Activated CD8-positive, alpha-beta memory T cell treated with anti-CD3 and anti-CD28 coated beads, Interleukin-2, amount 10 ng/mL, durations not matched to agents 7 days and 5 days (primary cell): Measurements from ENCODE around the gene MGST2. TPM values are rescaled to one million over a fixed set of nuclear protein-coding genes. Genes with fewer than 3 reads are reported as not detected.

Source experiments
- ATAC-seq: fragments of 150-1000 bp; cut with Tn5 transposase; one replicate; pipeline ENCODE4 v1.10.0; 2021; ENCODE audit warnings: moderate library complexity
- CTCF ChIA-PET: fragments of 350-600 bp; sonication (Branson Sonifier 250); formaldehyde crosslinking; loops from one replicate; lab custom pipeline; 2021; ENCODE audit warnings: antibody characterized with exemption; lab: Charles Lee
- DNase-seq: peaks from one replicate; pipeline ENCODE4 v3.0.0-alpha.2; 2020
- H3K27ac Mint-ChIP-seq: one replicate; pipeline ENCODE4 v1.8.0; 2021; ENCODE audit warnings: mild to moderate bottlenecking, mixed read lengths
- H3K27me3 Mint-ChIP-seq: one replicate; pipeline ENCODE4 v1.8.0; 2021; ENCODE audit warnings: mixed read lengths
- H3K36me3 Mint-ChIP-seq: one replicate; pipeline ENCODE4 v1.8.0; 2021; ENCODE audit warnings: mild to moderate bottlenecking, mixed read lengths
- H3K4me1 Mint-ChIP-seq: one replicate; pipeline ENCODE4 v1.8.0; 2021; ENCODE audit warnings: mixed read lengths
- H3K4me3 Mint-ChIP-seq: one replicate; pipeline ENCODE4 v1.8.0; 2021; ENCODE audit warnings: mild to moderate bottlenecking, moderate library complexity, mixed read lengths
- H3K9me3 Mint-ChIP-seq: one replicate; pipeline ENCODE4 v1.8.0; 2022; ENCODE audit warnings: low read depth, mixed read lengths
- total RNA-seq, 2 experiments: library from RNA; stranded (reverse); gene quantifications; one replicate each; pipeline ENCODE4 v1.2.3, GENCODE V29; 2021

The MGST2 gene
- total RNA-seq, 2 experiments from 2014 or later = 10.2 to 21.1 TPM

DNA sequence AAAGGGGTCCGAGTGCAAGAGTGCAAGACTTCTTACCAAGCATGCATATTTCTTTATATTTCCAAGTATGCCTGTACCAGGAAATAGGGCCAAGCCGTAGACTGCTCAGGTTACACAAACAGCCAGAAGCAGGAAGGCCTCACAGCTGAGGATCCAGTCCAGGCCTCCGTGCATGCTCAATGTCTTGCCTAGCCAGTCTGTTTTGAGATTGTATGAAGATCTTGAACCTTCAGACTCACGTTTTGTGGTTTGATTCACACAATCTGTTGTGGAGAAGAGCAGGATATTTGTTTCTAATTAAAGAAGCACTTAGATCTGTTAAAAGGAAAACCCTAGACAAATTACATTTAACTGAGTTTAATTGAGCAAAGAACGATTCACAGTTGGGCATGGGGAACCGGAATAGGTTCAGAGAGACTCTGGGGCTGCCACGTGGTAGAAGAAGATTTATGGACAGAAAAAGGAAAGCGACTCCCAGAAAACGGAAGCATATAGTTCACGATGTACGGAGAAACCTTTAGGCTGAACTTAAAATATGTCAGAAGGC, 1.2 kb downstream of the MGST2 start:
- Mint-ChIP-seq H3K36me3 (peaks cover 3% of the 10 kb centered on the region), H3K27me3 (no peaks in the 10 kb centered on the region), H3K4me1 (peaks cover 27% of the 10 kb centered on the region), H3K4me3 (peak overlapping the region; percentile 84), H3K9me3 (no peaks in the 10 kb centered on the region), H3K27ac (peak overlapping the region; percentile 94)
- ATAC-seq (no peak), DNase-seq (no peak)
- CTCF ChIA-PET = interaction anchor here (1.0 to 2.4 kb wide), 4 partner anchors 9 to 16 kb away, joined by 4 to 27 read pairs (median 4); no protein-coding TSS in a partner anchor

DNA sequence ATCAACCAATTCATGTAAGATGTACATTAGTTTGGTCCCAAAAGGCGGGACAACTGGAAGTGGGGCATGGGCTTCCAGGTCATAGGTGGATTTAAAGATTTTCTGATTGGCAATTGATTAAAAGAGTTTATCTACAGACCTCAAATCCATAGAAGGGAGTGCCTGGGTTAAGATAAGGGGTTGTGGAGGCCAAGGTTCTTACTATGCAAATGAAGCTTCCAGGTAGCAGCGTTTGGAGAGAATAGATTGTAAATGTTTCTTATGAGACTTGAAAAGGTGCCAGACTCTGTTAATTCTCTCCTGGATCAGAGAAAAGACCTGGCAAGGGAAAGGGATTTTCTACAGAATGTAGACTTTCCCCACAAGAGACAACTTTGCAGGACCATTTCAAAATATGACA, 2.4 kb downstream of the MGST2 start:
- peaks cover 27% of the 10 kb centered on the region for H3K4me1 Mint-ChIP-seq

DNA sequence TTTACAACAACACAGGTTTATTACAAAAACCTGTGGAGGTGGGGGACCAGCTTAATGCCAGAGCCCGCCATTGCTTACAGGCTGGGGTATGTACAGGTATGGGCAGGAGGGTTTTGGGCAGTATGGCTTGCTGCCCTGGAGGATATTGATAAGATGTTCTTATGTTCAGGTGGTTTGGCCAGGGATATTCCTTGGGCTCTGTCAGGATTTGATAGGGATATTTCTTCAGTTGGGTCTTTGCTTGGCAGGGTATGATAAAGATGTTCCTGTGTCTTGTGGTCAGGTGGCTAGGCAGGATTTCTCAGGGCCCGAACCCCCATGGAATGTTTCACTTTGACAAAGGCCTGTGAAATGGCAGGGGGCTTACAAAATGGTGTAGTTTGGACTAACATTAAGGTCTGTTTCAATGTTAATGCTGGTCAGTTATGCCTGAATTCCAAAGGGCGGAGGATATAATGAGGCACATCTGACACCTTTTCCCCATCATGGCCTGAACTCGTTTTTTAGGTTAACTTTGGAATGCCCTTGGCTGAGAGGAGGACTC, 3.1 kb downstream of the MGST2 start:
- no peak for ATAC-seq
- H3K4me3 Mint-ChIP-seq = no peak overlapping the region
- peaks cover 6% of the 10 kb centered on the region for H3K36me3 Mint-ChIP-seq
- CTCF ChIA-PET = no interaction called here
- no peaks in the 10 kb centered on the region for H3K27me3 Mint-ChIP-seq
- DNase-seq = no peak
- no peak overlapping the region for H3K27ac Mint-ChIP-seq
- no peaks in the 10 kb centered on the region for H3K9me3 Mint-ChIP-seq
- H3K4me1 Mint-ChIP-seq = peaks cover 27% of the 10 kb centered on the region

More for the DNA sequence above, 2.4 kb downstream of the MGST2 start:
- H3K4me3 Mint-ChIP-seq = no peak overlapping the region
- DNase-seq (no peak), ATAC-seq (no peak)
- H3K36me3 Mint-ChIP-seq = peaks cover 6% of the 10 kb centered on the region
- no peaks in the 10 kb centered on the region for H3K9me3 Mint-ChIP-seq
- no peak overlapping the region for H3K27ac Mint-ChIP-seq
- CTCF ChIA-PET = interaction anchor here (1.2 kb wide), 1 partner anchor 10 kb away, joined by 4 read pairs; no protein-coding TSS in a partner anchor
- H3K27me3 Mint-ChIP-seq = no peaks in the 10 kb centered on the region

DNA sequence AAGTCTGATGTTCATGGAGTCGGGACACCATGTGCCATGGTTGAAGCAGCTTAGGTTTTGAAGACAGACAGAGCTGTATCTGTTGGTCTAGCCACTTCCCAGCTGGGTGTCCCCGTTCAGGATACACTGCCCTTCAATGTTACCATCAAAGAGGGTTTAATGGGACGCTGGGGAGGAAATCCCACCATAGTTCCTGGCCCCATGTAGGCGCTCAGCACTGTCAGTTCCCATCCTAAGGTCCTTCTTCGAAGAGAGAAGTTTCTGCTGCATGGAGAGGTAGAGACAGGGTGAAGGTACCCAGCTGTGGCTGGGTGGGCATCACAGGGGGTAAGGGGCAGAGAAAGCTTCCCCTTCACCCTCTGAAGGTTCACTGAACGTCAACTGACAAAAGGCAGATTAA, 3.7 kb downstream of the MGST2 start:
- Mint-ChIP-seq H3K4me1 (peaks cover 27% of the 10 kb centered on the region), H3K27ac (no peak overlapping the region), H3K36me3 (peaks cover 6% of the 10 kb centered on the region), H3K4me3 (no peak overlapping the region), H3K9me3 (no peaks in the 10 kb centered on the region), H3K27me3 (no peaks in the 10 kb centered on the region)
- CTCF ChIA-PET = no interaction called here
- ATAC-seq (no peak), DNase-seq (no peak)

DNA sequence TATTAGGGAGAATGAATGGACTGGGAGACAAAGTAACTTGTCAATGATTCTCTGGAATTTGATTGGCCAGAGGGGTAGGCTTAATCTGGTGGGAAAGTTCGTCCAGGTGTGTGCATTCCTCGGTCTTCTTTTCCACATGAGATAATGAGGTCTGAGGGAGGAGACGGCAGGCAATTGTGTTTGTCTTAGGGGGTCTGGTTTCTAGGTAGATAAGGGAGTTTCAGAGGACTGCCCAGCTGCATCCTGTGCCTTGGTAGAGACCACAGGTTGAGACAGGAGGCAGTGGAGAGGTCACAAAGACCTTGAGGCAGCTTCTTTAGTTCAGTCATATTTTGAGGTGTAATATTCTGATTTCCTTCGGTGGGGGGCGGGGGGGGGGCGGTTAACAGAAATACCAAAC, 4.3 kb downstream of the MGST2 start:
- Mint-ChIP-seq H3K27ac (no peak overlapping the region), H3K36me3 (peaks cover 6% of the 10 kb centered on the region), H3K27me3 (no peaks in the 10 kb centered on the region), H3K4me3 (no peak overlapping the region), H3K9me3 (no peaks in the 10 kb centered on the region), H3K4me1 (peaks cover 27% of the 10 kb centered on the region)
- CTCF ChIA-PET = no interaction called here
- DNase-seq = no peak
- ATAC-seq = no peak

DNA sequence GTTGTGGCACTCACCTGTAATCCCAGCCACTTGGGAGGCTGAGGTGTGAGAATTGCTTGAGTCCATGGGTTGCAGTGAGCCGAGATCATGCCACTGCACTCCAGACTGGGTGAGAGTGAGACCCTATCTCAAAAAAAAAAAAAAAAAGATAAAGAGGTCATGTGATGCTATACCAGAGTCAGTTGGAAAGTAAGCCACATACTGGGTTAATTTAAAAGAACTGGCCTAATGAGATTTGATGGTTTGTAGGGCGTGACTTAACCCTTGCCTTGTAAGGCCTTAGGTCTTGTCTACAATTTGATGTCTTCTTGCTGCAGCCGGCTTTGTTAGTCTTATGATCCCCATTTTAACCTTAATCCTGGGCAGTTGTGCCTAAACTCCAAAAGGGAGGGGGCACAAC, 5.2 kb downstream of the MGST2 start:
- no peak overlapping the region for H3K4me3 Mint-ChIP-seq
- no peaks in the 10 kb centered on the region for H3K27me3 Mint-ChIP-seq
- DNase-seq (no peak), ATAC-seq (no peak)
- H3K36me3 Mint-ChIP-seq = peaks cover 6% of the 10 kb centered on the region
- CTCF ChIA-PET = interaction anchor here (1.0 kb wide), 1 partner anchor 14 kb away, joined by 3 read pairs; no protein-coding TSS in a partner anchor
- H3K27ac Mint-ChIP-seq = no peak overlapping the region
- H3K4me1 Mint-ChIP-seq = peaks cover 24% of the 10 kb centered on the region
- H3K9me3 Mint-ChIP-seq = no peaks in the 10 kb centered on the region

DNA sequence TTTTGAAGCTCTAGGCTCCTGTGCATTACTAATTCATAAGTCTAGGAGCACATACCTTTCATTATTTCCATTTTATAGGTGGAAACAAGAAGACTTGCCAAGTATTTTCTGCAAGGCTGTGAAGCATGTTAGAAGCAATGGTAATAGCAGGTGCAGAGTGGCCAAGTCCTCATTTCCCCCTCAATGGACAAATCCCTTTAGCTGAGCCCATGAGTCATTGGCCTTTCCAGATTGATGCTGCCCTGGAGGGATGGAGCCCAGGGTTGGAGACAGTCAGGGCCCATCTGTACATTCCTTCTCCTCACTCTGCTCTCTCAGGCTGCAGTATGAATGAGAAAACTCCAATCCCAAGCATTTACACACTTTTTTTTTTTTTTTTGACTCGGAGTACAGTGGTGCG, 6.6 kb downstream of the MGST2 start:
- no peaks in the 10 kb centered on the region for H3K27me3 Mint-ChIP-seq
- H3K4me1 Mint-ChIP-seq = peaks cover 20% of the 10 kb centered on the region
- no peak for ATAC-seq
- no peak for DNase-seq
- no peak overlapping the region for H3K27ac Mint-ChIP-seq
- H3K36me3 Mint-ChIP-seq = peaks cover 6% of the 10 kb centered on the region
- CTCF ChIA-PET = interaction anchor here (1.0 kb wide), 2 partner anchors 12 to 14 kb away, joined by 3 to 4 read pairs; no protein-coding TSS in a partner anchor
- no peaks in the 10 kb centered on the region for H3K9me3 Mint-ChIP-seq
- H3K4me3 Mint-ChIP-seq = no peak overlapping the region

DNA sequence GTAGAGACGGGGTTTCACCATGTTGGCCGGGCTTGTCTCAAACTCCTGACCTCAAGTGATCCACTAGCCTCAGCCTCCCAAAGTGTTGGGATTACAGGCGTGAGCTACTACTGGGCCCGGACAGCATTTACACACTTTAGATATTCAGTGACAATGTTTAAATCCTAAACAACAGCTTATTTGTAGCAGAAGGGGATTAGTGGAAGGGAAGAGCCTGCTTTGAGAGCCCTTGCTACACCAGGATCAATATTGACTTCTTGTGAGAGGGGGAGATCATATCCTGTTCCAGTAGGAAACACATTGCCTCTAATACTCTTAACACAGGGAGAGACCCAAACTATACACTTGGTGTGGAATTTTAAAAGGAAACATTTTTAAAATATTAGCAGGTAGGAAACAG, 7.1 kb downstream of the MGST2 start:
- H3K27ac Mint-ChIP-seq = no peak overlapping the region
- CTCF ChIA-PET = interaction anchor here (2.5 kb wide), 1 partner anchor 15 kb away, joined by 8 read pairs; no protein-coding TSS in a partner anchor
- no peak overlapping the region for H3K4me3 Mint-ChIP-seq
- H3K27me3 Mint-ChIP-seq = no peaks in the 10 kb centered on the region
- no peak for ATAC-seq
- no peaks in the 10 kb centered on the region for H3K9me3 Mint-ChIP-seq
- peaks cover 20% of the 10 kb centered on the region for H3K4me1 Mint-ChIP-seq
- no peak for DNase-seq
- peaks cover 6% of the 10 kb centered on the region for H3K36me3 Mint-ChIP-seq

DNA sequence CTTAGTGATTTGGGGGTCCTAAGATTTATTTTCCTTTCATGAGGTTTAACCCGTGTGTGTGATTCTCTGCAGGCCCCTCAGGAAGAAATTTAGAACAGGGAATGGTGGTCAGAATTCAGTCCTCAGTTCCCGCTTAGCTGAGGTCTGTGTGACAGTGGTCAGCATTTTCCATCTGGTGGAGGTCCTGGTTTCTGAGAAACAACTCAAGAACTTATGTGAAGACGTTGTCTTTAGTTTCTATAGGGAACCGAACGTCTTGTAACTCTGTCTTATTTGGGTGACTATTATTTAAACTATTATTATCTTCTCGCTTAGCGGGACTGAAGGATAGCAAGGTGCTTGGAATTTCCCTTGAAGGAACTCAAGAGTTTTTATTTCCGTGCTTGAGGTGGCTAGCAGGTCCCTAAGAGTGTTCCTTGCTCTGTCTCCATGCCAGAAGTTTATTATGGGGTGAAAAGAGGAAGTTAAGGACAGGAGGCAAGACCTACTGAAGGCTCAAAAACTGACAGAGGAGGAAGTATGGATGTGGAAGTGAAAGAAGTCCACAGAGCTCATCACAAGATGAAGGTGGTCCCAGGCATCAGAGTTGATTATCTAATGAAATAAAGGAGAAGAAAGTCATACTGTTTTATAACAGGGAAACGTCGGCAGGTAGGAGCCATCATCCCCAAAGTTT, 9.4 kb downstream of the MGST2 start:
- DNase-seq (no peak), ATAC-seq (no peak)
- Mint-ChIP-seq H3K4me3 (no peak overlapping the region), H3K9me3 (no peaks in the 10 kb centered on the region), H3K36me3 (peaks cover 20% of the 10 kb centered on the region), H3K27ac (no peak overlapping the region), H3K4me1 (peaks cover 8% of the 10 kb centered on the region), H3K27me3 (no peaks in the 10 kb centered on the region)
- CTCF ChIA-PET = interaction anchor here (2.5 kb wide), 1 partner anchor 18 kb away, joined by 8 read pairs; no protein-coding TSS in a partner anchor

DNA sequence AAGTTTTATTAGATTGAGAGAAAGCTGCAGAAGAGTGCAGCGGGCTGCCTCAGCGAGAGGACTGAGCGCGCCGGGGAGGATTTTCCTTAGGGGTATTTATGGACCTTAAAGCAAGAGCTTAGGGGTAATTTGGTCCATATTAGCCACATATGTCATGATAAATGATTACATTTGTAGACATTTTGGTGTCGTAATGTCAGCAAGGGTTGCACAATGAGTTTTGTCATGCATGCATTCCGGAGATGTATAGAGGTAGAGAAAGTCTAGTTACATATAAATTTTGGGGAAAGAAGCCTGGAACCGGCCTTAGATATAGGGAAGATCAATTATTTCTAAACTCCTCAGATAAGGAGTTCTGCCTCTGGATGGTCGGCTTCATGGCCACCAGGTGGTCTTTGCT, 10.0 kb downstream of the MGST2 start:
- Mint-ChIP-seq H3K36me3 (peaks cover 20% of the 10 kb centered on the region), H3K9me3 (no peaks in the 10 kb centered on the region), H3K4me1 (peaks cover 8% of the 10 kb centered on the region), H3K27me3 (no peaks in the 10 kb centered on the region), H3K27ac (no peak overlapping the region), H3K4me3 (no peak overlapping the region)
- ATAC-seq (no peak), DNase-seq (no peak)
- CTCF ChIA-PET = no interaction called here

DNA sequence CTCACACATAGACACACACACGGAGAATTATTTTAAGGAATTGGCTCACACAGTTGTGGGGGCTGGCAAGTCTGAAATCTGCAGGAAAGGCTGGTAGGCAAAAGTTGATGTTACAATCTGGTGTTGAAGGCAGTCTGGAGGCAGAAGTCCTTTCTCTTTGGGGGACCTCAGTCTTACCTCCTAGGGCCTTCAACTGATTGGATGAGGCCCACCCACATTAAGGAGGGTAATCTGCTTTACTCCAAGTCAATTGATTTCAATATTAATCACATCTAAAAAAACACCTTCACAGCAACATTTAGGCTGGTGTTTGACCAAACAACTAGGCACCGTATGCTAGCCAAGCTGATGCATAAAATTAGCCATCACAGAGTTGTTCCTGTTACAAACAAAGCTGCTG, 10.7 kb downstream of the MGST2 start:
- CTCF ChIA-PET = interaction anchor here (1.0 to 1.3 kb wide), 2 partner anchors 20 to 73 kb away, joined by 3 to 6 read pairs; no protein-coding TSS in a partner anchor
- ATAC-seq = no peak
- Mint-ChIP-seq H3K4me3 (no peak overlapping the region), H3K36me3 (peaks cover 21% of the 10 kb centered on the region), H3K4me1 (peaks cover 8% of the 10 kb centered on the region), H3K9me3 (no peaks in the 10 kb centered on the region), H3K27ac (no peak overlapping the region), H3K27me3 (no peaks in the 10 kb centered on the region)
- DNase-seq = no peak

DNA sequence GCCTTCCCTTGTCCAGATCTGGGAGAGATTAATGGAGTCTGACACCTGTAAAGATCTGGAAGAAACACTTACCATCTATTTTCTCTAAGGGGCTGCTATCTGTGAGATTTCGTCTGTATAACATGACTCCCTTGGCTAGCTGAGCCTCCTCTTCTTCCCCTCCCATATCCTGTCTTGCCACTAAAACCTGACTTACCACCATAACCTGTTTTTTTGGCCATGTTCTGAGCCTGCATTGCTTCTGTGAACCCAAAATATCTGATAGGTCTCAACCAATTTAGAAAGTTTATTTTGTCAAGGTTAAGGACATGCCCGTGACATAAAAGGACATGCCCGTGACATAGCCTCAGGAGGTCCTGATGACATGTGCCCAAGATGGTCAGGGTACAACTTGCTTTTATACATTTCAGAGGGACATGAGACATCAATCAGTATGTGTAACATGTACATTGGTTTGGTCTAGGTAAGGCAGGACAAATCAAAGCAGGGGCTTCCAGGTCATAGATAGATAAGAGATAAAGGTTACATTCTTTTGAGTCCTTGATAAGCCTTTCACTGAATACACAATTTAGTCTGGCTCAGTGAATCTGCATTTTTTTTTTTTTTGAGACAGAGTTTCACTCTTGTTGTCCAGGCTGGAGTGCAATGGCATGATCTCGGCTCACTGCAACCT, 11.4 kb downstream of the MGST2 start:
- Mint-ChIP-seq H3K27ac (no peak overlapping the region), H3K9me3 (no peaks in the 10 kb centered on the region), H3K27me3 (no peaks in the 10 kb centered on the region), H3K4me1 (peaks cover 8% of the 10 kb centered on the region), H3K4me3 (no peak overlapping the region), H3K36me3 (peaks cover 21% of the 10 kb centered on the region)
- DNase-seq (no peak), ATAC-seq (no peak)
- CTCF ChIA-PET = interaction anchor here (1.0 to 1.3 kb wide), 2 partner anchors 21 to 73 kb away, joined by 3 to 6 read pairs; no protein-coding TSS in a partner anchor

DNA sequence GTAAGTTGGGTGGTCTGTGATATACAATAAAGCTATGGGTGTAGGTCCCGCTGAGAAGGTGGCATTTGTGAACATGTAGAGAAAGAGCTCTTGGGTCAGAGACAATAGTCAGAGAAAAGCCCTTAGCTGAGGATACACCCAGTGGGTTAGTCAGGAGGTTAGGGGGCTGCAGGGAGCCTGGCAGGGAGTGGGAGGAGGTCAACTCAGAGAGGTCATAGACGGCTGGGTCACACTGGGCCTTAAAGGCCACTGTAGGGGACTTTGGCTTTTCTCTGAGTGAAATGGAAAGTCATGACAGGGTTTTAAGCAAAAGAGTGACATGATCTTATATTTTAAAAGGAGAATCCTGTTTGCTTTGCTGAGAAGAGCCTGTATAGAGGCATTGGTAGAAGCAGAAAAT, 16.7 kb downstream of the MGST2 start:
- CTCF ChIA-PET = interaction anchor here (0.9 to 1.7 kb wide), 3 partner anchors 16 to 23 kb away, joined by 3 to 4 read pairs (median 4); no protein-coding TSS in a partner anchor
- no peak overlapping the region for H3K27ac Mint-ChIP-seq
- peaks cover 12% of the 10 kb centered on the region for H3K4me1 Mint-ChIP-seq
- H3K4me3 Mint-ChIP-seq = no peak overlapping the region
- peaks cover 39% of the 10 kb centered on the region for H3K36me3 Mint-ChIP-seq
- H3K27me3 Mint-ChIP-seq = peaks cover 4% of the 10 kb centered on the region
- ATAC-seq (no peak), DNase-seq (no peak)
- no peaks in the 10 kb centered on the region for H3K9me3 Mint-ChIP-seq
